ENCODE measurements around the gene SBF2.

Gene SBF2

DNA sequence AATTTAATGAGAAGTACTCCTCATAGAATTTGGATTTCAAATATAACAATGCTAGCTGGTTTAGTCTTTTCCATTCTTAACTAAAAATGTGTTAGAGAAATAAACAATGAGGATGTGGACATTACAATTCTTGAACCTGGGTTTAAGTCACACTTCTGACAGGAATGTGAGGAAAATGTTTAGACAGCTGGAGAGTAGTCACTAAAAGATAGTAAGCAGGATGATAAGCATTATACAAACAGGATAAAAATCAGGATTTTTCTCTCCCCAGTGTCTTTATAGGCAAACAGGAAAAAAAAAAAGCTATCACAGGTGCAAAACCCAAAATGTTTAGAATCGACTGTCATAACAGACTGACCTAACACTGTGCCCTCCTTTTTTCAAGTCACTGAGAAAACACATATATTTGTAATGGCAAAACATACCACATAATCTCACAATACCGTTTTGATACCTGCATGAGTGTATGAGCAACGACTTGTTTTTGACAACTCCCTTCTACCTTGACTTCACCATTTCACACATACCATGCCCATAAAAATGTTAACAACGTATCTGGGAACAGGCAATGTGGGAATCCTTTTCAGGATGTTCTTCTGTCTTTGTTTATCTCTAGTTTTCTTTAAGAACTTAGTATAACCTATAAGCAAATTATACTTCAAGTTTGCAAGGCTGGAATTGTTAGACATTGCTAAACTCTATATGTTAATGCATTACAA is 242.0 kb downstream of the SBF2 start:
- no peak overlapping the region for H3K27ac ChIP-seq
- CTCF ChIA-PET: no interaction called here
- TF ChIP-seq, protein P1, sequence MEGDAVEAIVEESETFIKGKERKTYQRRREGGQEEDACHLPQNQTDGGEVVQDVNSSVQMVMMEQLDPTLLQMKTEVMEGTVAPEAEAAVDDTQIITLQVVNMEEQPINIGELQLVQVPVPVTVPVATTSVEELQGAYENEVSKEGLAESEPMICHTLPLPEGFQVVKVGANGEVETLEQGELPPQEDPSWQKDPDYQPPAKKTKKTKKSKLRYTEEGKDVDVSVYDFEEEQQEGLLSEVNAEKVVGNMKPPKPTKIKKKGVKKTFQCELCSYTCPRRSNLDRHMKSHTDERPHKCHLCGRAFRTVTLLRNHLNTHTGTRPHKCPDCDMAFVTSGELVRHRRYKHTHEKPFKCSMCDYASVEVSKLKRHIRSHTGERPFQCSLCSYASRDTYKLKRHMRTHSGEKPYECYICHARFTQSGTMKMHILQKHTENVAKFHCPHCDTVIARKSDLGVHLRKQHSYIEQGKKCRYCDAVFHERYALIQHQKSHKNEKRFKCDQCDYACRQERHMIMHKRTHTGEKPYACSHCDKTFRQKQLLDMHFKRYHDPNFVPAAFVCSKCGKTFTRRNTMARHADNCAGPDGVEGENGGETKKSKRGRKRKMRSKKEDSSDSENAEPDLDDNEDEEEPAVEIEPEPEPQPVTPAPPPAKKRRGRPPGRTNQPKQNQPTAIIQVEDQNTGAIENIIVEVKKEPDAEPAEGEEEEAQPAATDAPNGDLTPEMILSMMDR (conservative IDR thresholded peaks at IDR 0.05; ENCODE audit: low read depth): no peak
- no peak for DNase-seq (ENCODE audit: low spot score)
- POLR2A ChIA-PET (ENCODE audit: low non-redundant PET): no interaction called here

DNA sequence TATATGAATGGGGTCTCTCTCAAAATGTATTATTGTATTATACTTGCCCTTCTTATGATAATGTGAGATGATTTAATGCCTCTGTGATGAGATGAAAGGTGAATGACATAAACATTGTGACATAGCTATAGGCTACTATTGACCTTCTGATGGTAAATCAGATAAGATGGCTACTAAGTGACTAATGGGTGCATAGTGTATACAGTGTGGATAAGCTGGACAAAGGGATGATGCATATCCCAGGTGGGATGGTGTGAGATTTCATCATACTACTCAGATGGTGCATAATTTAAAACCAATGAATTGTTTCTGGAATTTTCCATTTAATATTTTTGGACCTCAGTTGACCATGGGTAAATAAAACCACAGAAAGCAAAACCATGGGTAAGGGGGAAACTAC is 243.5 kb downstream of the SBF2 start:
- no peak overlapping the region for H3K27ac ChIP-seq
- POLR2A ChIA-PET (ENCODE audit: low non-redundant PET): no interaction called here
- peak; percentile 6 for DNase-seq (ENCODE audit: low spot score)
- TF ChIP-seq, protein P1 (conservative IDR thresholded peaks at IDR 0.05; ENCODE audit: low read depth): no peak
- CTCF ChIA-PET: no interaction called here

DNA sequence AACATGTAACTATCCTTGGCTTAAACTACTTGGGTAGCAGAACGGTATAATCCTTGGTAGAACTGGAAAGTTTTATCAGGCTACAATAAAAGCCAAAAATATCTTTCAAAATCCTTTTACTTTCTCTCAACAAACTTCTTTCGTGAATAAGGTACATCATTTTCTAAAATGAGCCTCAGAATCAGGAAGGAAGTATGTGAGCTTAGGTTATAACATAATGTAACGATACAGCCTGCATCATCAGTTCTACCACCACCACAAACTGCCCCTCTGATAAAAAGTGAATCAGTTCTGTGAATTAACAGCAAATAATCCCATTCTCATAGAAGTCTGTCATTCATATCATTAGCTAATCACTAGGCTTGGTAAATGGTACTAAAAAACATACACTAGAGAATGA is 244.3 kb downstream of the SBF2 start:
- TF ChIP-seq, protein P1 (conservative IDR thresholded peaks at IDR 0.05; ENCODE audit: low read depth): no peak
- no peak for DNase-seq (ENCODE audit: low spot score)
- no peak overlapping the region for H3K27ac ChIP-seq
- ChIA-PET POLR2A (ENCODE audit: low non-redundant PET) (no interaction called here), CTCF (interaction anchor here (0.6 kb wide), 1 partner anchor 118 kb away, joined by 3 read pairs; no protein-coding TSS in a partner anchor)

DNA sequence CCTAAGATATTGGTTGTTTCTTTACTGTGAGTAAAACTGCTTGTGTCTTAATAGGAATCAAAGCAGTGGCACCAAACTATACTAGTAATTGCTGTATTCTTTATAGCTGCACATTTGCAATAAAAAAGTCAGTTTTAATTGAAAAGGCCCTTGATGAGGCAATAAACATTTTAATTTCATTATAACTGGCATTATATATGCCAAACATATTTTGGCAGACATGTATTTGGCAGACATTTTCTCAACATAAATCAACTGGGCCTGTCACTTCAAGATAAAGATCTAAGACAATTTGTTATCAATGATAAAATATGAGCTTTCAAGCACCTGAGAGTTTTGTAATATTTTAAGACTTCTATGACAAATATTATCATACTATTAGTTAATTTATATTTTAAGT is 245.7 kb downstream of the SBF2 start:
- ChIA-PET POLR2A (ENCODE audit: low non-redundant PET) (no interaction called here), CTCF (interaction anchor here (0.8 kb wide), 1 partner anchor 29 kb away, joined by 3 read pairs; no protein-coding TSS in a partner anchor)
- TF ChIP-seq, protein P1 (conservative IDR thresholded peaks at IDR 0.05; ENCODE audit: low read depth): no peak
- no peak overlapping the region for H3K27ac ChIP-seq
- no peak for DNase-seq (ENCODE audit: low spot score)

DNA sequence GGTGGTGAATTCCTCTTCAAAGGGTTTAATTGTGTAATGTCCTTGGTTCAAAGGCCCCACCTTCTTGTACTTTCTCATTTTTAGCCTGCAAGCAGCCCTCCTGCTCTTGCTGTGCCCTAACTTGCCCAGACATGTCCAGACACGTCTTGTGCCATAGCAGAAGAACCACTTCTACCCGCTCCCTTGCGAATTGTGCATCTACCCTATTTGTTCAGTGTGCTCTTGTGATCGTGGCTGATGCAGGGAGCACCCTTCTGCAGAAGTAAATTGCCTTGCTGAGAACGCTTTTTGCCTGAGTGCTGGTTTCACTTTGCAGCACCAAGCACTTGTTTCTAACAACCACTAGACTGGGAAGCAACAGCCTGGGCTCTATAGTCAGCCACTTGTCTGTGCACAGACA is 249.4 kb downstream of the SBF2 start:
- ChIA-PET POLR2A (ENCODE audit: low non-redundant PET) (no interaction called here), CTCF (interaction anchor here (0.7 kb wide), 1 partner anchor 460 kb away, joined by 4 read pairs; no protein-coding TSS in a partner anchor)
- TF ChIP-seq, protein P1 (conservative IDR thresholded peaks at IDR 0.05; ENCODE audit: low read depth): no peak
- H3K27ac ChIP-seq: no peak overlapping the region
- no peak for DNase-seq (ENCODE audit: low spot score)

DNA sequence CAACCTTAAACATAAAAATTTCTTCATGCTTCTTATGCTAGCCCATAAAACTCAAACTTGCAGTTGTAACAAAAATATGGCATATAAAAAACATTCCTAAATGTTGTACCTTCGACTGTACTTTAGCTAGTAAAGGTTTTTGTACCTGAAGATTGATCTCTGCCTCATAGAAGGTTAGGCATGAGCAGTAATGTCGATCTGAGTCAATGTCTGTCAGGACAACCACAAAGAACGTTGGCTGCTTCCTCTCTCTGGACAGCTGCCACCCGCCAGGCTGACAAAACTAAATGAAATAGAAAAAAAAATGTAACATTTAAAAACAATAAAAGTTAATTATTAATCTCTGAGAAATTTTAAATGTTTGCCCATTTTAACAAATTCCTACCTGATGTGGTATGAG is 251.3 kb downstream of the SBF2 start:
- no peak overlapping the region for H3K27ac ChIP-seq
- DNase-seq (ENCODE audit: low spot score): no peak
- ChIA-PET POLR2A (ENCODE audit: low non-redundant PET) (no interaction called here), CTCF (interaction anchor here (0.6 to 1.0 kb wide), 2 partner anchors 16 to 25 kb away, joined by 3 to 4 read pairs; no protein-coding TSS in a partner anchor)
- TF ChIP-seq, protein P1 (conservative IDR thresholded peaks at IDR 0.05; ENCODE audit: low read depth): no peak
